ENCODE results near the gene JCAD. TPM values are rescaled to one million over a fixed set of nuclear protein-coding genes. Genes with fewer than 3 reads are reported as not detected.

Gene JCAD
- total RNA-seq, 4 donors from 2014 or later: 25.6 to 99.1 (median 49.9) TPM

DNA sequence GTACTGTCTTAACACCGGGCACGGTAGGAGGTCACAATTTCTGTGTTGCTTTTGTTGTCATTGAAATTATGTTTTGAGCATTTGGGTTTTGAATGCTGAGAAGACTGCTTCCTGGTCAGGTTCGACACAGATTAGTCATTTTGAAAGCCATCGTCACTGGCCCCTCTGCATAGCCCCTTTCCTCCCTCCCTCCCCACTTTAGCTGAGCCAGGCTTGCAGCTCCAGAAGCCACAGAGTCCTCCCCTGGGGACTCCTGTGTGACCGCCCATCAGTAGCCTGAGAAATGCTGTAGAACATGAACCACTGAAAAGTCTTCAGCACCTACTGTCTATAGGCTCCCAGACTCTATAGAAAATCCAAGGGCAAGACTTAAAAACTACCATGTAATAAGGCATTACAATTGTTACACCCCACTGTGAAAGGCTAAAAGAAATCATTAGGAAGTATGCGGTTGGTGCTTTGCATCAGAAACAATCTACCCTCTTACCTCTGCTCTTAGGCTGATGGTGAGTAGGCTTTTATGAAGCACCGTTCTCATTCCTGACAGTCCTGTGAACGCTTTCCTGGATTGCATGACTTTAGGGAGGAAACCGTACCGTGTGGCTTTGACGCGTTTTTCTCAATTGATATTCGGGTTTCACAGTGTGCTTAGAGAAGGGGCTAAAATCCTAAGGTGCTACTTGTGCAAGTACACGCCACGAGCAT lies 24.8 kb downstream of the JCAD start:
- no peak for DNase-seq
- Histone ChIP-seq H3K36me3 (no peaks in the 10 kb centered on the region), H3K9me3 (no peaks in the 10 kb centered on the region), H3K27me3 (no peaks in the 10 kb centered on the region), H3K4me1 (peaks cover 0 to 8% of the 10 kb centered on the region in 2 donors), H3K27ac (no peak overlapping the region), H3K4me3 (no peak overlapping the region)
- intact Hi-C loops (cut with DNase I; ENCODE audit: low total_unique reads): no loop called here
- no peak for TF ChIP-seq POLR2A (IDR thresholded peaks at IDR 0.05)
- TF ChIP-seq, protein P1, sequence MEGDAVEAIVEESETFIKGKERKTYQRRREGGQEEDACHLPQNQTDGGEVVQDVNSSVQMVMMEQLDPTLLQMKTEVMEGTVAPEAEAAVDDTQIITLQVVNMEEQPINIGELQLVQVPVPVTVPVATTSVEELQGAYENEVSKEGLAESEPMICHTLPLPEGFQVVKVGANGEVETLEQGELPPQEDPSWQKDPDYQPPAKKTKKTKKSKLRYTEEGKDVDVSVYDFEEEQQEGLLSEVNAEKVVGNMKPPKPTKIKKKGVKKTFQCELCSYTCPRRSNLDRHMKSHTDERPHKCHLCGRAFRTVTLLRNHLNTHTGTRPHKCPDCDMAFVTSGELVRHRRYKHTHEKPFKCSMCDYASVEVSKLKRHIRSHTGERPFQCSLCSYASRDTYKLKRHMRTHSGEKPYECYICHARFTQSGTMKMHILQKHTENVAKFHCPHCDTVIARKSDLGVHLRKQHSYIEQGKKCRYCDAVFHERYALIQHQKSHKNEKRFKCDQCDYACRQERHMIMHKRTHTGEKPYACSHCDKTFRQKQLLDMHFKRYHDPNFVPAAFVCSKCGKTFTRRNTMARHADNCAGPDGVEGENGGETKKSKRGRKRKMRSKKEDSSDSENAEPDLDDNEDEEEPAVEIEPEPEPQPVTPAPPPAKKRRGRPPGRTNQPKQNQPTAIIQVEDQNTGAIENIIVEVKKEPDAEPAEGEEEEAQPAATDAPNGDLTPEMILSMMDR (IDR thresholded peaks at IDR 0.05): no peak

DNA sequence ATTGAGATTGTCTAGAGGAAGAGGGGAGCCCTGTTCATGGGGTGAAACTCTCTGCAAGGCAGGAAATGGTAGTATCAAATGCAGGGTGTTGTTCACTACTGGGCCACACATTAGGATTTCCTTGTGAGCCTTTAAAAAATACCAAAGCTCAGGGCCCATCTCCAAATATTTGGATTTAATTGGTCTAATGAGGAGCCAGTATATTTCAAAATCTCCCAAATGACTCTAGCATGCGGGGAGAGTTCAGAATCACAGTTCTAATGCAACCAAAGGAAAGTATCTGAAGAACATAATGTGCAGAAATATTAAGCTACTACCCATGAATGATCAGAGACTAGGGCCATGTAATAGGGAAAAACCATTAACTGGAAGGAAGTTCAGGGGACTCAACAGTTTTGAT lies 27.3 kb downstream of the JCAD start:
- H3K27me3 ChIP-seq: no peaks in the 10 kb centered on the region

DNA sequence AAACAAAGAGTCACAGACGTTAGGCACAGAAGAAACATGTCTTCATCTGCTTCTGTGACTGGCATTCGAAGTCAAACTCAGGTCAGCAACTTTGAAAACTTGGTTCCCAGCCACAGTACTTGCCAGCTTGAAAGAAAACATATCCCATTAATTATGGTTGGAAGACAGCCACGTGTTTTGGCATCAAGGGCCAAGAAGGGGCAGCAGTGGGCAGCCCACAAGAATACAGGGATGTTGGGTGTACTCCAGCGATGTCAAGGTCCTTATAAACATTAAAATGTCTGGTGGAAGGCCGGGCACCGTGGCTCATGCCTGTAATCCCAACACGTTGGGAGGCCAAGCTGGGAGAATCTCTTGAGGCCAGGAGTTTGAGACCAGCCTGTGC lies 29.5 kb downstream of the JCAD start:
- TF ChIP-seq, protein P1 (IDR thresholded peaks at IDR 0.05): no peak
- TF ChIP-seq POLR2A (IDR thresholded peaks at IDR 0.05): no peak
- intact Hi-C loops (cut with DNase I; ENCODE audit: low total_unique reads): no loop called here
- Histone ChIP-seq H3K4me3 (no peak overlapping the region), H3K4me1 (peaks cover 3 to 11% of the 10 kb centered on the region in 2 donors), H3K9me3 (no peaks in the 10 kb centered on the region), H3K27me3 (no peaks in the 10 kb centered on the region), H3K36me3 (no peaks in the 10 kb centered on the region), H3K27ac (peak overlapping the region; percentile 65 to 67)
- DNase-seq: no peak

More for the DNA sequence above, 27.3 kb downstream of the JCAD start:
- DNase-seq: no peak
- Histone ChIP-seq H3K4me3 (no peak overlapping the region), H3K27ac (no peak overlapping the region), H3K9me3 (no peaks in the 10 kb centered on the region), H3K36me3 (no peaks in the 10 kb centered on the region), H3K4me1 (peaks cover 3 to 11% of the 10 kb centered on the region in 2 donors)
- TF ChIP-seq POLR2A (IDR thresholded peaks at IDR 0.05): no peak
- TF ChIP-seq, protein P1 (IDR thresholded peaks at IDR 0.05): no peak
- intact Hi-C loops (cut with DNase I; ENCODE audit: low total_unique reads): no loop called here

DNA sequence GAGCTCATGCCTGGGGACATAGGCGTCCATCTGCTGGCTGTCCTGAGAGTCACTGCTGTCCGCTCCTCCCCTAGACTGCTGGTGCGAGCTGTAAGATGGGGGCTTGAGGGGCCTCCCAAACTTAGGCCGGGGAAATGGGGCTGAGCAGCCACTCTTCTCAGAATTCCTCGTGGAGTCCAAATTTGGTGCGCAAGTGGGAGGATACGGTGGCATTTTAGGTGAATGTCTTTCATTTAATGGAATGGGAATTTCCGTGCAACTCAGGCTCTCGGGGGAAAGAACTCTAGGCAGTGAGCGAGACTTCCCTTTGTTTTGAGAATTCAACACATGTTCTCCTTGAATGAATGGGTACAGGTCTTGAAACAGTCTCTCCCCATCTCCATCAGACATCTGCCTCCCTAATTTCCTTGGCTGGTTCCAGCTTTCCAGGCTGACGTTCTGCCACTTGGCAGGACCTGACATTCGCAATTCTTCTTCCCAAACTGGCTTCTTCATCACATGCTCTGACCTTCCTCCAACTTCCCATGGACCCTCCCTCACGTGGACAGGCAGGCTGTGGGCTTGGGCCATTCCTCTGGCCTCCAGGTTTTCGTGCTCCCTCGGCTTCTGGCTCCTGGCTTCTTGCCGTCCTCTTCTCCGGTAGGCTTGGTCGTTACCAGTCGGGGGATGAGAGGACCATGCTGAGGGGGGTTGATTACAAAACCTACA lies 30.1 kb downstream of the JCAD start:
- intact Hi-C loops (cut with DNase I; ENCODE audit: low total_unique reads): no loop called here

DNA sequence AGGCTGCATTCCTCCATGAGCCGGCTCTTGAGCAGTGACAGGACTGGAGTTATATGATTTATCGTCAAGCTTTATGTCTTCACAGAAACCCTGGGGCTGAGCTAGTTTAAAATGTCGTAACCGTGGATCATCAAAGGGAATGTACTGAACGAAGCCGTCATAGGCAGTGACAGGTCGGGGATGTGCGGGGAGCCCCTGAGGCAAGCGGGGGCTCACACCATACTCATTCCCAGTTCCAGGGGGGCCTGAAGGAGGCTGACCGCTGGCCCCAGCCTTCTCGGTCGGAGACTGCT lies 30.7 kb downstream of the JCAD start:
- H3K27me3 ChIP-seq: no peaks in the 10 kb centered on the region
- no peaks in the 10 kb centered on the region for H3K9me3 ChIP-seq
- peak overlapping the region; percentile 65 to 67 for H3K27ac ChIP-seq
- peaks cover 3 to 11% of the 10 kb centered on the region in 2 donors for H3K4me1 ChIP-seq
- intact Hi-C loops (cut with DNase I; ENCODE audit: low total_unique reads): no loop called here
- TF ChIP-seq, protein P1 (IDR thresholded peaks at IDR 0.05): no peak
- no peak for TF ChIP-seq POLR2A (IDR thresholded peaks at IDR 0.05)
- no peak for DNase-seq
- H3K36me3 ChIP-seq: no peaks in the 10 kb centered on the region
- H3K4me3 ChIP-seq: no peak overlapping the region

More for the DNA sequence above, 30.1 kb downstream of the JCAD start:
- Histone ChIP-seq H3K4me3 (no peak overlapping the region), H3K36me3 (no peaks in the 10 kb centered on the region), H3K4me1 (peaks cover 3 to 11% of the 10 kb centered on the region in 2 donors), H3K27ac (peak overlapping the region; percentile 65 to 67), H3K9me3 (no peaks in the 10 kb centered on the region), H3K27me3 (no peaks in the 10 kb centered on the region)
- TF ChIP-seq, protein P1 (IDR thresholded peaks at IDR 0.05): no peak
- TF ChIP-seq POLR2A (IDR thresholded peaks at IDR 0.05): no peak
- DNase-seq: peak in 1 of 2 donors; percentile 43

Measured in uterus (tissue), 4 donors.